ENCODE data around the gene CETP. TPM values are rescaled to one million over a fixed set of nuclear protein-coding genes. Genes with fewer than 3 reads are reported as not detected.
"Not testable (repeated sequence)": the region's sequence is repeated elsewhere in the genome, so short reads cannot be mapped to it uniquely, and the experiment has no call there.

The CETP gene
- polyA plus RNA-seq, 12 donors = 5.6 to 10.1 (median 7.3) TPM; not detected in 2

- DNase-seq = no peak
Observed at GRCh38 chr16:56995136-56995805, 33.5 kb downstream of the CETP start.

DNA sequence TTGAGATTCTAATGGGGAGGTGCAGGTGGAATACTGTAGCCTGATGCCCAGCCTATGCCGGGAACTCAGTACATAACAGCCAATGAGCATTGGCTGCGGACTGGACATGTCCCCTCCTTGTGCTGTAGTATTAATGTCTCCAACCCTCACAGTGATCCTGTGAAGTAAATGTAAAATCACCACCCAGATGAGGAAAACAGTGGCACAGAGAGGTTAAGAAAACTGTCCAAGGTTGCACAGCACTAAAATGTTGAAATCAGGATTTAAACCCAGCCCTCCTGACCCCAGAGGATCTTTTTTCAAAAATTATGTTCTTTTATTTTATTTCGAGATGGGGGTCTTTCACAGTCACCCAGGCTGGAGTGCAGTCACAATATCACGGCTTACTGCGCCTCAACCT, 35.5 kb downstream of the CETP start:
- no peak for DNase-seq

DNA sequence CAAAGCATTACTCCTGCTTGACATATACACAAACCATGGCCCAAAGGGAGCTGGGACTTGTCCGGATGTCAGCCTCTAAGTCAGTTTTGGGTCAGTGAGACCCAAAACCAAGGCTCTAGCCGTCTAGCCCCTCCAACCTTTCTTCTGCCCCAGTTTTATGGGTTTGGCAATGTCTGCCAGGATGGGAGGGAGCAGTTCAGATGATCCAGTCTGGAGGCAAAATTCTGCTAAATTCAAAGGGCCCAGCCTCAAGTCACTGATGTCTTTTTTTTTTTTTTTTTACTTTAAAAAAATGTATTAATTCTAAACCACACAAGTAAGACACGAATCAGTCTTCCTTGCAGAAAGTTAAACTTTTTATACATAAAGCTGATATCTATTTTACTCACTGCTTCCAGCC, 36.2 kb downstream of the CETP start:
- no peak for DNase-seq

- DNase-seq = no peak
Observed at GRCh38 chr16:56998352-56998751, 36.6 kb downstream of the CETP start.

DNA sequence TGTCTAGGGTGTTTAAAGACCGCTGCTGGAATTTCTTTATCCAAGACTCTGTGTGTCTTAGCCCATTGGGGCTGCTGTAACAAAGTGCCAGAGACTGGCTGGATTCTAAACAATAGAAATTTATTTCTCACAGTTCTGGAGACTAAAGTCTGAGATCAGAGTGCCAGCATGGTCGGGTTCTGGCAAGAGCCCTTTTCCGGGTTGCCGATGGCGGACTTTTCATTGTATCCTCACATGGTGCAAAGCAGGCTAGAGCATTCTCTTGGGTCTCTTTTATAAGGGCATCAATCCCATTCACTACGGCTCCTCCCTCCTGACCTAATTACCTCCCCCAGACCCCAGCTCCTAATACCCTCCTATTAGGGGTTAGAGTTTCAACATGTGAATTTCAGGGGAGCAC, 37.1 kb downstream of the CETP start:
- DNase-seq = no peak

- no peak for DNase-seq
Observed at GRCh38 chr16:56999409-57000270, 37.9 kb downstream of the CETP start.

DNA sequence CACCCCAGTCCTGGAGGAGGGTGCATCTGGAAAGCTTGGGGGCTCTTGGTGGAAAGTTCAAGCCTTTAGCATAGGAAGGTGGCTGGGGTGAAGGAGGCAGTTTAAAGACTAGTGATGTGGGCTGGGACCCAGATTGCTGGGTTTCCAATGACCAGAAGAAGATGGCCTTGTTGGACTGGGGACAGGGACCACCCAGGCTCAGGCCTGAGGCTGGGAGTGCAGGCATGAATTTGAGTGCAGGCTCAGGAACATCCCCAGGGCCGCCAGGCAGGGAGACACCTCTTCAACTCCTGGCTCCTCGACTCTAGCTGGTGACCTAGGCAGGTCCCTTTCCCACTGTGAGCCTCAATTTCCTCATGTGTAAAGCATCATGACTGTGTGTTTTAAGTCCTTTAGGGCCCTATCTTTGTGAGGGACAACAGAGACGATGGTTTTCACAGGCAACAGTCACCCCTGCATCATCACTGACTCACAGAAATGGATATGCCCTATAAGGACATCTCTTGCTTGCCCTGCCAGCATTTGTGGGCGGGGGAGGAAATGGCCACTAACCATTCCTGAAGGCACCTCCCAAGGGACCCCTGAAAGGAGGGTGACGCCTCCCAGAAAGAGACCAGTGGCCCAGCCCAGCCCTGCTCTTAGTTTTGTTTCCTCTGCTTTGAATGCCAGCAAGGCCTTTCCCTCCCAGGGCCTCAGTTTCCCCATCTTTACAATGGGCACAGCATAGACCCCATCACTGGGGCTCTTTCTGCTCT, 38.7 kb downstream of the CETP start:
- DNase-seq = no peak

DNA sequence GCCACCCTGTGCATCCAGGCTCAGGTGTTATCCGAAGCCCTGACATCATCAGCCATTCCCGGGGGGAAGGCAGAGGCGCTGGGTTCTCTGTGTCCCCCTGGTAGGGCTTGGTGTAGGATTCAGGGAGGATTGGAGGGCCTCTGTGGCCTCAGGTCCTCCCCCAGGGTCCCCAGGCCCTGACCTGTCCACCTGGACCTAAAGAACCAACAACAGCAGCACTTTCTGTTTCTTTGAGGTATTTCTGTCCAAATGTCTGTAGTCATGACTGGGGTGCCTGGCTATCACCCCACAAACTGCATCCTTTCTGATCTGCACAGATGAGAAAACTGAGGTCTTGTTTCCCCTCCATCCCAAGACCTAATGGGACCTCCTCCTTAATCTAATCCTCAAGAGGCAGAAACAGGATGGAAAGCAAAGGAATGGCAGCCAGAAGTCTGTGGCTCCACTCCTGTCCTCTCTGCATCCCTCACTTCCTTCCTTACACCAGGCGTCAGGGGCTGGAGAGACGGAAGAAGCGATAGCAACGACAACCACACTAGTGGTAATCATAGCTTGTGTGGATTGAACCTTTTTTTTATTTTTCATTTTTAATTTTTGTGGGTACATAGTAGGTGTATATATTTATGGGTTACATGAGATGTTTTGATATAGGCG, 39.4 kb downstream of the CETP start:
- DNase-seq = no peak

- no peak for DNase-seq
Observed at GRCh38 chr16:57003439-57004386, 42.0 kb downstream of the CETP start.

DNA sequence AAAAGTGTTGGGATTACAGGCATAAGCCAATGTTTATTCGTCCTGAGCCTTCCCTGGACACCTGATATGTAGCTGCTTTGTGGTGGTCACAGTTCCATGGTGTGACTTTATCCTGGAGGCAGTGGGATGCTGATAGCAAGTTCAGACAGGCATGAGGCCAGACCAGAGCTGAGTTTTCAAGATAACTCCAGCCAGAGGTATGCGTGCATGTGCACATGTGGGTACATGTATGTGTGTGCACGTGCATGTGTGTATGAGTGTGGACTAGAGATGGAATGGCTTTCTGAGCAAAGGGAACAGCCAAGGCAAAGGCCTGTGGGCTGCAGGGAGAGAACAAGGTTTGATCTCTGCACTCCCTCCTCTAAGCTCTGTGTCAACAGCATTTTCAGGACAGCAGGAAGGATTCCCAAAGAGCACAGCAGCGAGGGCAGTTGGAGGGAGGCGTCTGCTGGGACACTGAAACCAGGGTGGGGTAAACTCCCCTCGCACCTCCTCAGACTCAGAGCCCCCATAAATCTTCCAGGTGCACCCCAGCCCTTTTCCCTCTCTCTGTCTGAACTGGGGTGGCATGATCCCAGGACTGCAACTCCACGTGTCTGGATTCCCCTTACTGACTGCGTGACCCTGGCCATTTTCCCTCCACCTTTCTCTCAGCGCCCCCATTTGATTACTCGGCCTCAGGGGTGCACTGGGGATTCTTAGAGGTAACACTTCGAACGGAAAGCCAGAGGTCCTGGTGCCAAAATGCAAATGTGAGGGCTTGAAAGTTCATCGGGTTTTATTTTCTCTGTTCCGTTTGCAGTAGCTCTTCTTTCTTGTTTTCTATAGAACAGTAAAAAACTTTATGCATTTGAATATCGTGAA, 42.9 kb downstream of the CETP start:
- no peak for DNase-seq

- DNase-seq = not testable (repeated sequence)
Observed at GRCh38 chr16:57005597-57005996, 43.8 kb downstream of the CETP start.

- no peak for DNase-seq
Observed at GRCh38 chr16:57007050-57007449, 45.3 kb downstream of the CETP start.

GRCh38 chr16:57007530-57007929, 45.8 kb downstream of the CETP start:
- no peak for DNase-seq

DNA sequence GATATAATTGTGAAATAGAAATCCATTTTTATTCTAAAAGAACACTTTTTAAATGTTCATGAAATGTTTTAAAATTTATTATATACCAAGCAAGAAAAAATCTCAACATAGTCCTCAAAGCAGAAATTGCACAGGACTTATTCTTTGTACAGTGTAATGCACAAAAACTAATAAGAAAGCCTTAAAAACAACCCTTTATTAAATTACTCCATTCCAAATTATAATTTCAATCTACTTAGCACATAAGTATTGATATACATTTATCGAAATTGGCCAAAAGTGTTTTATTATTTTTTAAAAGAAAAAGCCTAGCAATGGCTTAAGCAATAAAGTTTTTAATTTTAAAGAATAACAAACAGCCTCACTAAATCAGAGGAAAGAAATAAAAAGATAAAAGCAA, 46.7 kb downstream of the CETP start:
- no peak for DNase-seq

- no peak for DNase-seq
Observed at GRCh38 chr16:57009643-57010170, 48.0 kb downstream of the CETP start.

GRCh38 chr16:57012353-57012752, 50.6 kb downstream of the CETP start:
- DNase-seq = no peak

- no peak for DNase-seq
Observed at GRCh38 chr16:57013229-57013628, 51.5 kb downstream of the CETP start.

GRCh38 chr16:57013902-57014301, 52.2 kb downstream of the CETP start:
- DNase-seq = no peak

- DNase-seq = no peak
Observed at GRCh38 chr16:57016301-57016700, 54.6 kb downstream of the CETP start.

GRCh38 chr16:57016831-57017230, 55.1 kb downstream of the CETP start:
- no peak for DNase-seq

Measured in muscle of arm (tissue), 12 donors.